GM18951 (cell line): ENCODE results near the gene TMEM223.
"Not testable (repeated sequence)": the region's sequence is repeated elsewhere in the genome, so short reads cannot be mapped to it uniquely, and the experiment has no call there.

ENCODE experiments used
- POLR2A ChIP-seq: IDR thresholded peaks from 4 replicates; pipeline ENCODE4 v1.6.1; 2011; ENCODE audit warnings: mild to moderate bottlenecking; ENCODE audit not compliant: insufficient read length, insufficient read depth; ENCODE audit errors: extremely low read depth
- in situ Hi-C: fragments of 300-500 bp; cut with MboI; formaldehyde crosslinking; loops from one replicate; pipeline ENCODE4 v1.12.0; 2022; ENCODE audit warnings: low sequenced_read_pairs, mixed read lengths, inconsistent platforms; ENCODE audit not compliant: unreplicated experiment

The TMEM223 gene

GRCh38 chr11:62787005-62787759 is 4.6 kb downstream of the TMEM223 start, which contains the start of gene TMEM179B:
TSS of gene TMEM179B (plus strand) at chr11:62787402. CDS start at chr11:62787432, 30 bp downstream.
- in situ Hi-C loops: no loop called here
- peak; percentile 99 for TF ChIP-seq POLR2A

DNA sequence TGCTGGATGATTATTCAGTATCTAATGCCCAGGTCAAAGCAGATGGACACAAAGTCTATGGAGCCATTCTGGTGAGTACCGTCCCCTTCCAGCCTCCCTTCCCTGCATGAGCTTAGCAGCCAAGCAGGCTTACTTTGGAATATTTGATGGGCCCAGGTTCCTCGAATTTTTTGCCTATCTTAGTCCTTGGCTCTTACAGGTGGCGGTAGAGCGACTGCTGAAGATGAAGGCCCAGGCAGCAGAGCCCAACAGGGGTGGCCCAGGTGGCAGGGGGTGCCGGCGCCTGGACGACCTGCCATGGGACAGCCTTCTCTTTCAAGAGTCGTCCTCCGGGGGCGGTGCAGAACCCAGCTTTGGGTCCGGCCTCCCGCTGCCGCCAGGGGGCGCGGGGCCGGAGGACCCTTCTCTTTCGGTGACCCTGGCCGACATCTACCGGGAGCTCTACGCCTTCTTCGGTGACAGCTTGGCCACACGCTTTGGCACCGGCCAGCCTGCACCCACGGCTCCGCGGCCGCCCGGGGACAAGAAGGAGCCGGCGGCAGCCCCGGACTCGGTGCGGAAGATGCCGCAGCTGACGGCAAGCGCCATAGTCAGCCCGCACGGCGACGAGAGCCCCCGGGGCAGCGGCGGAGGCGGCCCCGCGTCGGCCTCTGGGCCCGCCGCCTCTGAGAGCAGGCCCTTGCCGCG is 5.3 kb downstream of the TMEM223 start:
- TF ChIP-seq POLR2A: no peak
- in situ Hi-C loops: no loop called here

- no peak for TF ChIP-seq POLR2A
- in situ Hi-C loops: no loop called here
Observed at GRCh38 chr11:62782753-62783152, 9.1 kb downstream of the TMEM223 start.

GRCh38 chr11:62778441-62778840 is 13.4 kb downstream of the TMEM223 start:
- no peak for TF ChIP-seq POLR2A
- in situ Hi-C loops: no loop called here

- in situ Hi-C loops: no loop called here
- TF ChIP-seq POLR2A: no peak
Observed at GRCh38 chr11:62777389-62777788, 14.4 kb downstream of the TMEM223 start.

DNA sequence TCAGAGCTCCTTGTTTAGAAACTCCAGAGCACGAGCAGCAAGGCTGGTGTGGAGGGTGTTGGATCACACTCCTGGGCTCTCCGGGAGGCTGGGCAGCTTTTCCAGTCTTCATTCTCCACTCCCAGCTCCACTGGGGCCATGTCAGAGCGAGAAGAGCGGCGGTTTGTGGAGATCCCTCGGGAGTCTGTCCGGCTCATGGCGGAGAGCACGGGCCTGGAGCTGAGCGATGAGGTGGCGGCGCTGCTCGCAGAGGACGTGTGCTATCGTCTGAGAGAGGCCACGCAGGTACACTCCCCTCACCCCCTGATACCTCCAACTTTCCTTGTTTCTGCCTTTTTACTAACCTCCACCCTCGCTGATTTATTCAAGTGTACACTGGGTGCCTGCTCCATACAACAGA is 16.2 kb downstream of the TMEM223 start:
- TF ChIP-seq POLR2A: no peak
- in situ Hi-C loops: no loop called here

GRCh38 chr11:62774407-62774806 is 17.4 kb downstream of the TMEM223 start:
- in situ Hi-C loops: no loop called here
- no peak for TF ChIP-seq POLR2A

GRCh38 chr11:62771144-62772021 is 20.4 kb downstream of the TMEM223 start, which contains the start of gene TAF6L:
TSS of gene TAF6L (plus strand) at chr11:62771396. CDS start at chr11:62775784, 4,388 bp downstream.
- in situ Hi-C loops: no loop called here
- peak; percentile 82 for TF ChIP-seq POLR2A

GRCh38 chr11:62770778-62771143 is 21.0 kb downstream of the TMEM223 start:
- in situ Hi-C loops: no loop called here
- no peak for TF ChIP-seq POLR2A

GRCh38 chr11:62760867-62761227 is 31.0 kb downstream of the TMEM223 start:
- in situ Hi-C loops: not testable (repeated sequence)

GRCh38 chr11:62757846-62758788 is 33.7 kb downstream of the TMEM223 start:
- no peak for TF ChIP-seq POLR2A
- in situ Hi-C loops: no loop called here

- no peak for TF ChIP-seq POLR2A
- in situ Hi-C loops: no loop called here
Observed at GRCh38 chr11:62755086-62755615, 36.7 kb downstream of the TMEM223 start.
